Astrocyte (in vitro differentiated cells and primary cell): Measurements from ENCODE around the gene FAT1.

Source experiments
- CTCF ChIP-seq: IDR thresholded peaks from 2 replicates; pipeline ENCODE4 v1.5.1; 2011; ENCODE audit warnings: low read depth, mild to moderate bottlenecking, inconsistent platforms, low read length, moderate library complexity; ENCODE audit not compliant: insufficient read depth
- EZH2 ChIP-seq: IDR thresholded peaks from 2 replicates; pipeline ENCODE4 v1.6.1; 2012; ENCODE audit warnings: mild to moderate bottlenecking, low read length, inconsistent platforms; ENCODE audit not compliant: insufficient read depth

GRCh38 chr4:186737427-186737826, 13.8 kb upstream of the FAT1 start:
- TF ChIP-seq CTCF: no peak
- TF ChIP-seq EZH2: no peak
